ENCODE data around the gene CCL27. TPM values are rescaled to one million over a fixed set of nuclear protein-coding genes. Genes with fewer than 3 reads are reported as not detected.

Gene CCL27
- total and polyA plus RNA-seq, 2 donors (not counting 1 experiment from before 2014, with no cell fraction given), result not detected

DNA sequence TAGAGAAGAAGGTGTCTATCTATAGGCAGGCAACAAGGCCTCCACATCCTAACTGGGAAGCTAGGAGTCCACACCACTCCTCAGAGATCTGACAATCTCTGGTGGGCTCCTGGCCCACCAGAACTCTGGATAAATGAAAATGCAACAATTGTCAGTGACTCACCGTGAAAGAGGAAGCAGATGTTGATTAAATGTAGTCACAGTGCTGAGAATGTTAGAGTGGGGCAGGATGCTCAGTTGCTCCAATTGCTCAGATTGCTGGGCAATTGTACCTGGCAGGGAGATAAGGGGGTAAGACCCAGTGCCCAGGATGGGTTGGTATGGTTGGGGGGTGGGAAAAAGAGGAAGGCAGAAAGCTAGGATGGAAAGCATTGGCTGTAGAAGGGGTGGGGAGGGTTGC is 24.3 kb upstream of the CCL27 start:
- Histone ChIP-seq H3K27me3 (ENCODE audit: control insufficient read depth, insufficient read depth, low read length) (no peaks in the 10 kb centered on the region), H4K20me1 (ENCODE audit: control insufficient read depth, extremely low read depth, insufficient read depth, low read length) (no peaks in the 10 kb centered on the region), H3K36me3 (ENCODE audit: control insufficient read depth, insufficient read depth, low read length) (no peaks in the 10 kb centered on the region), H3K9ac (ENCODE audit: insufficient read depth, low read length) (no peak overlapping the region), H3K4me1 (ENCODE audit: control insufficient read depth, extremely low read depth, insufficient read depth, low read length) (no peaks in the 10 kb centered on the region), H3K4me2 (ENCODE audit: extremely low read depth, insufficient read depth, low read length) (no peak overlapping the region), H3K79me2 (ENCODE audit: control insufficient read depth, insufficient read depth, low read length) (no peaks in the 10 kb centered on the region), H3K9me3 (ENCODE audit: control insufficient read depth, insufficient read depth, low read depth, low read length) (no peaks in the 10 kb centered on the region), H2AFZ (ENCODE audit: low read length) (no peak overlapping the region), H3K4me3 (replicated peaks in 1 of 4; ENCODE audit: control extremely low read depth in 1 of 4, insufficient read depth in 1 of 4, low read depth in 3 of 4, low read length in 4 of 4) (no peak overlapping the region), H3K27ac (ENCODE audit: insufficient read depth, low read length) (no peak overlapping the region)
- no peak for DNase-seq (ENCODE audit: low read depth in 2 of 2)
- TF ChIP-seq EZH2 (IDR thresholded peaks at IDR 0.05; ENCODE audit: low read length, missing control alignments), result no peak
- no peak for TF ChIP-seq CTCF (conservative IDR thresholded peaks at IDR 0.05 in 1 of 2, IDR thresholded peaks at IDR 0.05 in 1 of 2; ENCODE audit: low read depth in 1 of 2, low read length in 2 of 2)

- H3K36me3 ChIP-seq (ENCODE audit: control insufficient read depth, insufficient read depth, low read length), result no peaks in the 10 kb centered on the region
- no peaks in the 10 kb centered on the region for H3K9me3 ChIP-seq (ENCODE audit: control insufficient read depth, insufficient read depth, low read depth, low read length)
- no peak overlapping the region for H2AFZ ChIP-seq (ENCODE audit: low read length)
- no peaks in the 10 kb centered on the region for H3K79me2 ChIP-seq (ENCODE audit: control insufficient read depth, insufficient read depth, low read length)
- H3K4me1 ChIP-seq (ENCODE audit: control insufficient read depth, extremely low read depth, insufficient read depth, low read length), result no peaks in the 10 kb centered on the region
- TF ChIP-seq CTCF (conservative IDR thresholded peaks at IDR 0.05 in 1 of 2, IDR thresholded peaks at IDR 0.05 in 1 of 2; ENCODE audit: low read depth in 1 of 2, low read length in 2 of 2), result no peak
- no peak for TF ChIP-seq EZH2 (IDR thresholded peaks at IDR 0.05; ENCODE audit: low read length, missing control alignments)
- H3K27ac ChIP-seq (ENCODE audit: insufficient read depth, low read length), result no peak overlapping the region
- H4K20me1 ChIP-seq (ENCODE audit: control insufficient read depth, extremely low read depth, insufficient read depth, low read length), result no peaks in the 10 kb centered on the region
- H3K27me3 ChIP-seq (ENCODE audit: control insufficient read depth, insufficient read depth, low read length), result no peaks in the 10 kb centered on the region
- no peak overlapping the region for H3K4me3 ChIP-seq (replicated peaks in 1 of 4; ENCODE audit: control extremely low read depth in 1 of 4, insufficient read depth in 1 of 4, low read depth in 3 of 4, low read length in 4 of 4)
- DNase-seq (ENCODE audit: low read depth in 2 of 2), result no peak
- no peak overlapping the region for H3K4me2 ChIP-seq (ENCODE audit: extremely low read depth, insufficient read depth, low read length)
- no peak overlapping the region for H3K9ac ChIP-seq (ENCODE audit: insufficient read depth, low read length)
These were observed 23.8 kb upstream of the CCL27 start for GRCh38 chr9:34686231-34686630.

- DNase-seq (ENCODE audit: low read depth in 2 of 2), result no peak
- Histone ChIP-seq H3K9ac (ENCODE audit: insufficient read depth, low read length) (no peak overlapping the region), H3K4me3 (replicated peaks in 1 of 4; ENCODE audit: control extremely low read depth in 1 of 4, insufficient read depth in 1 of 4, low read depth in 3 of 4, low read length in 4 of 4) (no peak overlapping the region), H3K4me1 (ENCODE audit: control insufficient read depth, extremely low read depth, insufficient read depth, low read length) (no peaks in the 10 kb centered on the region), H3K9me3 (ENCODE audit: control insufficient read depth, insufficient read depth, low read depth, low read length) (no peaks in the 10 kb centered on the region), H3K27me3 (ENCODE audit: control insufficient read depth, insufficient read depth, low read length) (no peaks in the 10 kb centered on the region), H3K36me3 (ENCODE audit: control insufficient read depth, insufficient read depth, low read length) (no peaks in the 10 kb centered on the region), H2AFZ (ENCODE audit: low read length) (no peak overlapping the region), H3K79me2 (ENCODE audit: control insufficient read depth, insufficient read depth, low read length) (no peaks in the 10 kb centered on the region), H3K27ac (ENCODE audit: insufficient read depth, low read length) (no peak overlapping the region), H4K20me1 (ENCODE audit: control insufficient read depth, extremely low read depth, insufficient read depth, low read length) (no peaks in the 10 kb centered on the region), H3K4me2 (ENCODE audit: extremely low read depth, insufficient read depth, low read length) (no peak overlapping the region)
- no peak for TF ChIP-seq CTCF (conservative IDR thresholded peaks at IDR 0.05 in 1 of 2, IDR thresholded peaks at IDR 0.05 in 1 of 2; ENCODE audit: low read depth in 1 of 2, low read length in 2 of 2)
- TF ChIP-seq EZH2 (IDR thresholded peaks at IDR 0.05; ENCODE audit: low read length, missing control alignments), result no peak
These were observed 23.1 kb upstream of the CCL27 start for GRCh38 chr9:34685591-34685990.

Measured in fibroblast of lung (primary cell).